ES-I3 (cell line): Measurements from ENCODE around the gene CACNA1H.
"Not testable (repeated sequence)": the region's sequence is repeated elsewhere in the genome, so short reads cannot be mapped to it uniquely, and the experiment has no call there.

Experiments
- H3K36me3 ChIP-seq: 2 replicates; pipeline ENCODE4 v1.6.1; 2013; ENCODE audit warnings: mild to moderate bottlenecking, low read length, control low read depth, moderate library complexity; ENCODE audit not compliant: insufficient read depth
- H3K4me1 ChIP-seq: 2 replicates; pipeline ENCODE4 v1.6.1; 2013; ENCODE audit warnings: mild to moderate bottlenecking, control low read depth, low read length; ENCODE audit not compliant: insufficient read depth
- H3K9ac ChIP-seq: 2 replicates; pipeline ENCODE4 v1.6.1; 2013; ENCODE audit warnings: low read depth, mild to moderate bottlenecking, low read length, moderate library complexity
- H3K9me3 ChIP-seq: 2 replicates; pipeline ENCODE4 v1.6.1; 2013; ENCODE audit warnings: mild to moderate bottlenecking, low read length, moderate library complexity; ENCODE audit not compliant: control insufficient read depth, insufficient read depth

CACNA1H gene

DNA sequence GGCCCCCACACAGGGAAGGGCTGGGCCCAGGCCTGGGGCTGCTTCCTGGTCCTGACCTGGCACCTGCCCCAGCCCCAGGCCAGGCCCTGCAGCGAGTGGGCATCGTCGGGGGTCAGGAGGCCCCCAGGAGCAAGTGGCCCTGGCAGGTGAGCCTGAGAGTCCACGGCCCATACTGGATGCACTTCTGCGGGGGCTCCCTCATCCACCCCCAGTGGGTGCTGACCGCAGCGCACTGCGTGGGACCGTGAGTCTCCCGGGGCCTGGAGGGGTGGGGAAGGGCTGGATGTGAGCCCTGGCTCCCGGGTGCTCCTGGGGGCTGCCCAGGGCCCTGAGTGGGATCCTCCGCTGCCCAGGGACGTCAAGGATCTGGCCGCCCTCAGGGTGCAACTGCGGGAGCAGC is 88.2 kb downstream of the CACNA1H start:
- not testable (repeated sequence) for H3K9me3 ChIP-seq, H3K36me3 ChIP-seq, H3K9ac ChIP-seq, H3K4me1 ChIP-seq

DNA sequence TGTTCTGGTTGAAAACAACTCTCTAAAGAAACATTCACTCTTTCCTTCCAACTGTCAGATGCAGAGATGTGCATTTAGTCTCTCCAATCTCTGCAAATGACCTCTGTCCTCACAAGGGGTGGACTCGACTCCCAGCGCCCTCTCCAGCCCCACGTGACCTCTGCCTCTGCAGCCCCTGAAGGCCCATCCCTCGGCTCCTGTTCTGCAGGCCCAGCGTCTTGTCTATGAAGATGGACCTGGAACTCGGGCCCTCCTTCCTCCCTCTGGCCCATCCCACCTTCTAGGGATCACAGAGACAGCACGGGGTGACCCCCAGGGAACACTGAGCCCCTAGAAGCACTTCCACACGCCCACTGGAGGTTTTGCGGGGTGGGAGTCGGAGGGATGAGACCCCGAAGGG is 90.5 kb downstream of the CACNA1H start:
- H3K36me3 ChIP-seq, H3K4me1 ChIP-seq, H3K9me3 ChIP-seq, H3K9ac ChIP-seq: not testable (repeated sequence)

DNA sequence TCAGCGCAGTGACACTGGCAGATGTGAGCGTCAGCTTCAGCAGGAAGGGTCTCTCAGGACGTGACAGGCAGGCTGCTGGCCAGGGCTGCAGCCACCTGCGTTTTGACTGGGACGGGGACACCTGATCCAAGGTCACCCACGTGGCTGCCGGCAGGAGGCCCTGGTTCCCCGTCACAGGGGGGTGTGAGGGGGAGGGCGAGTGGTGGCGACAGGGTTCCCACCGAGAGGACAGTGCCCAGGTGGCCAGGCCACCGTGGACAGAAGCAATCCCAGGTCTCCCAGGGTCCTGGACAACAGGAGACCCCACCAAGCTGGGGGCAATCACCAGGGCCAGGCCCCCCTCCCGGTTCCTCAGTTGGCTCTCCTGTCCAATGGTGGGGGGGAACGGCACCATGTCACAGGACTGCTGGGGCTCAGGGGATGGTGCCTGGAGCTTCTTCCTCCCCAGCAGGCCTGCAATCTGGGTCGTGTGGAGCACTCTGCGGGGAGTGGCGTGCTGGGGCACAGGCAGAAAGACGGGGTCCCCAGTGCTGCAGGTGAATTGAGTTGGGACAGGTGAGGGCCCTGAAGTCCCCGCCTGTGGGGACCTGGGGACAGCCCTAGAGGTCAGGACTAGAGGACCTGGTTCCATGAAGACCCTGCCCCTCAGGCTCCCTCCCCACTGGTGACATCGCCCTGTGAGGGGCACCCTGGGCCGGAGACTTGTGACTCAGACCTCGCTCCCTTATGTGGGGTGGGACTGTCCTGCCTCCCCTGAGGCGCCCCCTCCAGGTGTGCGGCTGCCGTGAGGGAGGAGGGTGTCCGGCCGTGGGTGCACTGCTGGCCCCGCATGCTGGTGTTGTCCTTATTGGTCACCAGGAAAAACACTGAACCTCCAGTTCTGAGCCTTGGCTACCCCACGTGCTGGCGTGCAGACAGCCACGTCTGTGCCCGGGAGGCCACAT is 91.3 kb downstream of the CACNA1H start:
- not testable (repeated sequence) for H3K9me3 ChIP-seq, H3K9ac ChIP-seq

DNA sequence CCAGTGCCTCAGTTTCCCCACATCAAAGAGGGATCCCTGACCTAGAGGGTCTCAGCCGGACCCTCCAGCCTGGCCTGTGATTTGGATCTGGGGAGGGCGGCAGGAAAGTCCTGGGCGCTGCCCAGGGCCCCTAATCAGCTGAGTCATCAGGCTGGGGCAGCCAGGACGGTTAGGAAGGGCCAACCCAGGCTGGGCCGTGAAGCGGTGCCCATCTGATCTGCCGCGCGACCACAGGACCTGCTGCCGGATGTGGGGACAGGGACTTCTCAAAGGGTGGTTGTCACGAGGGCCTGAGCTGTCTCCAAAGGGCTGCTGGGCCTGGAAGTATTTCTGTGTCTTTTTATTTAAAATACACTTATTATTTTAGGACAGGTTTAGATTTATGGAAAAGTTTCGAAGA is 92.0 kb downstream of the CACNA1H start:
- H3K4me1 ChIP-seq, result no peaks in the 10 kb centered on the region
- no peaks in the 10 kb centered on the region for H3K9me3 ChIP-seq
- no peaks in the 10 kb centered on the region for H3K36me3 ChIP-seq
- H3K9ac ChIP-seq, result no peak overlapping the region

More for the DNA sequence above, 91.3 kb downstream of the CACNA1H start:
- H3K36me3 ChIP-seq, H3K4me1 ChIP-seq: not testable (repeated sequence)

DNA sequence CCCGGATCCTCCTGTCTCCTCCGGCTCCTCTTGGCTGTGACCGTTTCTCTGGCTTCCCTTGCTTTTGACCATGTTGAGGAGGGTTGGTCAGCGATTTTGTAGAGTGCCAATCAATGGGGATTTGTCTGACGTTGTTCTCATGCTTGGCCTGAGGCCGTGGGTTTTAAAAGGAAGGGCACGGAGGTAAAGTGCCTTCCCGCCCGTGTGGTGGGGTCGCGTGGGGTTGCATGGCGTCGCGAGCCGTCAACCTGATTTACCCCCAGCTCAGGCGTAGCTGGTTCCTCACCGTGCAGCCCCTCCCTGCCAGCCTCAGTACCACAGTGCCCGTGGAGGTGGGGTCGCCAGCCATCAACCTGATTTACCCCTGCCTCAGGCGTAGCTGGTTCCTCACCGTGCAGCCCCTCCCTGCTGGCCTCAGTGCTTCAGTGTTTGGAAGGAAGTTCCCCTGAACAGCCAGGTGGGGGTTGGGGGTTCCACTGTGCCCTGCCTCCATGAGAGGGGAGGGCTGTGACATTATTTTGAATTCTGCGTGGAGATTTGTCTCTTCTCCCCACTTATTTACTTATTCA is 92.6 kb downstream of the CACNA1H start:
- Histone ChIP-seq H3K9me3 (no peaks in the 10 kb centered on the region), H3K9ac (no peak overlapping the region), H3K4me1 (no peaks in the 10 kb centered on the region), H3K36me3 (no peaks in the 10 kb centered on the region)

DNA sequence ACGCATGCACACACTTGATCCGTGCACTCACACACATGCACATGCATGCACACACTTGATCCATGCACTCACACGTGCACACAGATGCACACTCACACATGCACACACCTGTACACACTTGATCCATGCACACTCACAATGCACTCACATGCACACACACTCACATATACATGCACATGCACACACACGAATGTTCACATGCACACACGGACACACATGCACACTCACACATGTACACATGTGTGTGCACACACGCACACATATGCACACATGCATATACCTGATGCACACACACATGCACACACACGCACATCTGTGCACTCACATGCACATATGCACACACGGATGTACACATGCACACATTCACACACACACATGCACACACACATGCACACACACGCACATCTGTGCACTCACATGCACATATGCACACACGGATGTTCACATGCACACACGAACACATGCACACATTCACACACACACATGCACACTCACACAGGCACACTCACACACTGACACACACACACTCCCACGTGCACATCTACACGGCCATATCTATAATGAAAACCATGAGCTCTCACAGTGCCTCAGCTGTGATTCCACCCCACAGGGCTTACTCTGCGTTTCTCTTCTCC is 95.1 kb downstream of the CACNA1H start:
- H3K36me3 ChIP-seq, H3K9me3 ChIP-seq, H3K4me1 ChIP-seq, H3K9ac ChIP-seq: not testable (repeated sequence)

DNA sequence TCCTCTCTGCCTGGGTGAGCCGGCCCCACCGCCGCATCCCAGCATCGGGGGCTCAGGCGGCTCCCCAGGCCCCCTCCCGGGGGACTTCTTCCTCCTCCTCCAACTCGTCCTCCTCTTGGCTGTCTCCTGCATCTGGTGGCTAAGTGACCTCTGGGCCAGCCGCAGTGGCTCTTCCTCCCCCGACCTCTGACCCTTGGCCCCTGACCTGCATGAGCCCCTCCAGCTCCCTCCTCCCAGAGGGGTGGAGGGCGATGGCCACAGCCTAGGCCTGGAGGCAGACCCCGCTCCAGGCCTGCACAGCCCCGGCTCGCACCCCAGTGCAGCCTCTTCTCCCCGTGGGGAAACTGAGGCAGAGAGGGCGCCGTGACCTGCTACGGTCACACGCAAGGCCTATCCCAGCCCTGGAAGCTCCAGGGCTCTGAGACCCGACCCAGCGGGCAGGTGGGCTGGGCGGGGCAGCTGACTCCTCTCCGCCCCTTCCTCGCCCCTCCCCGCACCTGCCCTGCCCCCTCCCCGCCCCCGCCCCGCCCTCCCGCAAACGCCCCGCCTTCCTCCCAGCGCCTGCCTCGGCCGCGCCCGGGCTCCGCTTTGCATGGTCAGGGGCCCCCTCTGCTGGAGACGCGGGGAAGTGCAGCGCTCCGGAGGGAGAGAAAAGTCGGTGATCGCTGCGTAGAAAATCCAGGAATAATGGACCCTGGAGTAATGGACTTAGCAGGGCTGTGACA is 96.3 kb downstream of the CACNA1H start:
- not testable (repeated sequence) for H3K36me3 ChIP-seq, H3K9me3 ChIP-seq, H3K9ac ChIP-seq, H3K4me1 ChIP-seq

DNA sequence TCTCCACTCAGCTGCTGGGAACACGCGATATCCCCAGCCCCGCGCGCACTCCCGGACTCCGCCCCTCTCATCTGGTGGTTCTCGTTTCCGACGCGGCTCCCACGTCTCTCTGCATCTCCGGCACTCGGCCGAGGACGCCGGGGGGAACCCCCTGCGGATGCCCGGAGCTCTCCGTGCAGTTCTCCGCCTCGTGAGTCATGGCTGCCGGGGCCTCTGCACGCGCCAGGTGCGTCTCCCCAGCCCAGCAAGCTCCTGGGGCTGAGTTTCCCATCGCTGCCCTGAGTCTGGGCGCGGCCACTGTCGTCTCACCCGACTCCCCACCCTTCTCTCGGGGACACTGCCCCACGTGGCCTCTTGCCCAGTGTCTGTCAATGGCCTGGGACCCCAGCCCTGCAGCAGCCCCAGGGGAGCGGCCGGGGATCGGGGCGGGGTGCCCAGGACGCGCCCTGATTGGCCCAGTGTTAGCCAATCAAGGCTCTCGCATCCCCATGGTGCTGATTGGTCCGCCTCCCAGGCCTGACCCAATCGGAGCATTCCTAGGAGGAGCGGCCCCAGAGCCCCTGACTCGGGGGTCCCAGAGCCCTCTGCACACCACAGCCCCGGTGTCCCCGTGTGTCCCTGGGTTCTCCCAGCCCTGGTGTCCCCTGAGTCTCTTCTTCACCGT is 100.9 kb downstream of the CACNA1H start:
- not testable (repeated sequence) for H3K4me1 ChIP-seq, H3K9ac ChIP-seq, H3K36me3 ChIP-seq, H3K9me3 ChIP-seq

DNA sequence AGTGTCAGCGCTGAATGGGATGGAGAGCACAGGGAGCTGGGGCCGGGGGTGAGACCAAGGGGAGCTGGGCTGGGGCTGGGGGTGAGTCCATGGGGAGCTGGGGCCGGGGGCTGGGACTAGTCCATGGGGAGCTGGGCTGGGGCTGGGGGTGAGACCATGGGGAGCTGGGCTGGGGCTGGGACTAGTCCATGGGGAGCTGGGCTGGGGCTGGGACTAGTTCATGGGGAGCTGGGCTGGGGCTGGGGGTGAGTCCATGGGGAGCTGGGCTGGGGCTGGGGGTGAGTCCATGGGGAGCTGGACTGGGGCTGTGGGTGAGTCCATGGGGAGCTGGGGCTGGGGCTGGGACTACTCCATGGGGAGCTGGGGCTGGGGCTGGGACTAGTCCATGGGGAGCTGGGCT is 101.9 kb downstream of the CACNA1H start:
- not testable (repeated sequence) for H3K4me1 ChIP-seq, H3K36me3 ChIP-seq, H3K9ac ChIP-seq, H3K9me3 ChIP-seq

DNA sequence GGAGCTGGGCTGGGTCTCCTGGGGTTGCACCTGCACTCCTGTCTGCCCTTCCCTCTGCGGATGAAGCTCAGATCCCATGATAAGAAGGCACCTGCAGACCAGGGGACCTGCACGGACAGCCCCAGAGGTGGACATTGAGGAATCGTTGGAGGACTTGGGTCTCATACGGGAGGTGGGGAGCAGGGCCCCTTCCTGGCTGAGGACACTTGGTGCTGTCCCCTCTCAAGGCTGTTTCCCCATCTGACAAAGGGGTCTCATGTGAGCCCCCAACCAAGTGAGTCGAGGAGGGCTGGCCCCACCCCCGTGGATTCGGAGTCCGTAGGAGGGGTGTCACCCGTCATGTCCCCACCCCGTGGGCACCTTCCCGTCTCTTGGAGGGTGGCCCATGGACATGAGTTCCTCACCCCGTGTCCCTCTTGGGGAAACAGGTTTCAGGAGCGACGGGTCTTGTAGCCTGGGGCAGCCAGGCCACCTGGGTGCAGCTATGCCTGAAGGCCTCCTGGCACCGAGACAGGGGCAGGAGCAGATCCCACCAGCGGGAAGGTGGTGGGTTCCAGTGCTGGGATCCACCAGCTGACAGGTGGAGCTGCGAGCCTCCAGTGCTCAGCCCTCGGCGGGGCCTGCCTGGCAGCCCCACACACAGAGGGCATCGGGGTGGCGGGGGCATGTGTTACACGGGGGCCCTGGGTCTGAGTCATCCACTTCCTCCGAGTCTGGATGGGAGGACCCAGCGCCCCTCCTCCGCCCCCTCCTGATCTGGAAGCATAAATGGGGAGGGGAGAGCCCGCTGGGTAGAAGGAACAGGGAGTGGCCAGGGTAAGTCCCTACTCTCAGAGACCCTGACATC is 102.6 kb downstream of the CACNA1H start, which contains the start of gene TPSD1:
TSS of gene TPSD1 (plus strand) at position 794 of the 847 bp plus-strand sequence. CDS start 212 bp downstream, outside the sequence.
- not testable (repeated sequence) for H3K36me3 ChIP-seq, H3K9me3 ChIP-seq, H3K4me1 ChIP-seq, H3K9ac ChIP-seq

DNA sequence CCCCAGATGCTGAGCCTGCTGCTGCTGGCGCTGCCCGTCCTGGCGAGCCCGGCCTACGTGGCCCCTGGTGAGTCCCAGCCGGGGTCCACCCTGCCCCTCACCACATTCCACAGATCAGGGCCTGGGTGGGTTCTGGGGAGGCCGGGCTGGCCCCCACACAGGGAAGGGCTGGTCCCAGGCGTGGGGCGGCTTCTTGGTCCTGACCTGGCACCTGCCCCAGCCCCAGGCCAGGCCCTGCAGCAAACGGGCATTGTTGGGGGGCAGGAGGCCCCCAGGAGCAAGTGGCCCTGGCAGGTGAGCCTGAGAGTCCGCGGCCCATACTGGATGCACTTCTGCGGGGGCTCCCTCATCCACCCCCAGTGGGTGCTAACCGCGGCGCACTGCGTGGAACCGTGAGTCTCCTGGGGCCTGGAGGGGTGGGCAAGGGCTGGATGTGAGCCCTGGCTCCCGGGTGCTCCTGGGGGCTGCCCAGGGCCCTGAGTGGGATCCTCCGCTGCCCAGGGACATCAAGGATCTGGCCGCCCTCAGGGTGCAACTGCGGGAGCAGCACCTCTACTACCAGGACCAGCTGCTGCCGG is 103.5 kb downstream of the CACNA1H start:
- not testable (repeated sequence) for H3K36me3 ChIP-seq, H3K9ac ChIP-seq, H3K9me3 ChIP-seq, H3K4me1 ChIP-seq

DNA sequence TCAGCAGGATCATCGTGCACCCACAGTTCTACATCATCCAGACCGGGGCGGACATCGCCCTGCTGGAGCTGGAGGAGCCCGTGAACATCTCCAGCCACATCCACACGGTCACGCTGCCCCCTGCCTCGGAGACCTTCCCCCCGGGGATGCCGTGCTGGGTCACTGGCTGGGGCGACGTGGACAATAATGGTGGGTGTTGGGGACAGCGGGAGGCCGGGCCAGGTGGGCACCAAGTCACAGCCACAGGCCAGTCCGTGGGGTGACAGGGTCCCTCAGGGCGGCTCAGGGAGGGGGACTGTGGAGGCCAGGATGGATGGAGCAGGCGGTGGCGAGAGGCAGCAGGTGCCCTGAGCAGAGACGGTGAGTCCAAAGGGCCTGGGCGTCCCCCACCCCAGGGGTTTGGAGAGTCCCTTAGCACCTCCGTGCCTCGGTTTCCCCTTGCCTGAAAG is 104.0 kb downstream of the CACNA1H start:
- Histone ChIP-seq H3K9ac (no peak overlapping the region), H3K36me3 (no peaks in the 10 kb centered on the region), H3K9me3 (no peaks in the 10 kb centered on the region), H3K4me1 (no peaks in the 10 kb centered on the region; the same call in 1 of the 2 replicates)

DNA sequence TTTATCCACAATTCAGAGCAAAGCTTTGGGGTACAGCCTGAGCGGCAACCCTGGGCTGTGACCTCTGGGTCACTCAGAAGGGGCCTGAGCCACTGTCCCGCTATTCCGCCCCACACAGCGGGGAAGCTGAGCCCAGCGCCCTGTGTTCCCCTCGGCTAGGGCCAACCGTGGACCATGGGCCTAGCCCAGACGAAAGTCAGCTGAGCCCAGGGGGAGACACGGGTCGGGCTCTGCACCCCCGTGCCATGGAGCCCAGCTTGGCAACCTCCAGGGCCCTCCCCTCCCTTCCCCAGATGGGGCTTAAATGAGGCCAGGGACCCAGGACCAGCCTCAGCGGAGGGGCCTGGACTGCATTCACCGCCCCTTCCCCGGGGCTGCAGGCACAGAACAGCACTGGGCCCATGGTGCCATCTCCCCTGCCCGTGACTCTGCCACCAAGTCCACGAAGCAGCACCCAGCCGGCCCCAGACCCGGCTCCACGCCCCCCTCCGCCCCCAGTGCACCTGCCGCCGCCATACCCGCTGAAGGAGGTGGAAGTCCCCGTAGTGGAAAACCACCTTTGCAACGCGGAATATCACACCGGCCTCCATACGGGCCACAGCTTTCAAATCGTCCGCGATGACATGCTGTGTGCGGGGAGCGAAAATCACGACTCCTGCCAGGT is 104.8 kb downstream of the CACNA1H start:
- Histone ChIP-seq H3K4me1 (no peaks in the 10 kb centered on the region; the same call in 1 of the 2 replicates), H3K9ac (no peak overlapping the region), H3K9me3 (no peaks in the 10 kb centered on the region), H3K36me3 (no peaks in the 10 kb centered on the region)
